ENCODE results near the gene SPATA2L.

DNA sequence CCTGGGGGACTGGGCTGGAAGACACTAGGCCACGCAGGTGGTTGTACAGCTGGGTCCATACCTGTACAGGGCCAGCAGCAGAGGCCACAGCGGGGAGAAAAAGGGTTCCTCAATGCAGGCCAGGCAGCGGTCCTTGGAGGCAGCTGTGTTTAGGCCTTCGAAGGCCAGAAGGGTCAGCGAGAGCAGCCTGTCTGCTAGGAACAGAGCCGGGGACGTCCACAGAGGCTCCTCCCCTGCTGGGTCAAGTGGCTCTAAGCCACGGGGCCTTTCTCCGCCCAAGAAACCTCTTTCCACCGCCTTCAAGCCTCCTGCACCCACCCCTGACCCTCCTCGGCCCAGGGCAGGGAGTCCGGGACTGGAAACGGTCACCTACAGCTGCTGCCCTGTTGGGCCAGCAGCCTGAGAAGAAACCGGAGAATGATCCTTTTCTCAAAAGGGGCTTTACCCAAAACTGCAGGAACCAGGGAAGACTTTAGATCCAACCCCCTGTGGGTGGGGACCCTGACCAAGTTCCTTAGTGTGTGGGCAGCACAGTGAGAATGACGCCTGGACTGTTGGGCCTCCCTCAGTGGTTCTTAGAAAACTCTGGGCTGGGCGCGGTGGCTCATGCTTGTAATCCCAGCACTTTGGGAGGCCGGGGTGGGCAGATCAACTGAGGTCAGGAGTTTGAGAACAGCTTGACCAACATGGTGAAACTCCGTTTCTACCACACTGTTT, 8.4 kb upstream of the SPATA2L start:
- no peak for TF ChIP-seq EZH2 (IDR thresholded peaks at IDR 0.05; ENCODE audit: low read depth)
- TF ChIP-seq, protein P1, sequence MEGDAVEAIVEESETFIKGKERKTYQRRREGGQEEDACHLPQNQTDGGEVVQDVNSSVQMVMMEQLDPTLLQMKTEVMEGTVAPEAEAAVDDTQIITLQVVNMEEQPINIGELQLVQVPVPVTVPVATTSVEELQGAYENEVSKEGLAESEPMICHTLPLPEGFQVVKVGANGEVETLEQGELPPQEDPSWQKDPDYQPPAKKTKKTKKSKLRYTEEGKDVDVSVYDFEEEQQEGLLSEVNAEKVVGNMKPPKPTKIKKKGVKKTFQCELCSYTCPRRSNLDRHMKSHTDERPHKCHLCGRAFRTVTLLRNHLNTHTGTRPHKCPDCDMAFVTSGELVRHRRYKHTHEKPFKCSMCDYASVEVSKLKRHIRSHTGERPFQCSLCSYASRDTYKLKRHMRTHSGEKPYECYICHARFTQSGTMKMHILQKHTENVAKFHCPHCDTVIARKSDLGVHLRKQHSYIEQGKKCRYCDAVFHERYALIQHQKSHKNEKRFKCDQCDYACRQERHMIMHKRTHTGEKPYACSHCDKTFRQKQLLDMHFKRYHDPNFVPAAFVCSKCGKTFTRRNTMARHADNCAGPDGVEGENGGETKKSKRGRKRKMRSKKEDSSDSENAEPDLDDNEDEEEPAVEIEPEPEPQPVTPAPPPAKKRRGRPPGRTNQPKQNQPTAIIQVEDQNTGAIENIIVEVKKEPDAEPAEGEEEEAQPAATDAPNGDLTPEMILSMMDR (conservative IDR thresholded peaks at IDR 0.05) = no peak
